GM12878 (cell line): ENCODE data around the gene RERE. TPM values are rescaled to one million over a fixed set of nuclear protein-coding genes. Genes with fewer than 3 reads are reported as not detected.

Experiments used
- ATF7 ChIP-seq: fragments of 450-650 bp; IDR thresholded peaks from 2 replicates; pipeline ENCODE4 v1.6.1; 2016; ENCODE audit warnings: low read depth, mild to moderate bottlenecking
- CREB1 ChIP-seq: IDR thresholded peaks from 2 replicates; pipeline ENCODE4 v1.6.1; 2012; ENCODE audit warnings: low read depth, mild to moderate bottlenecking, inconsistent platforms
- EGR1 ChIP-seq, 2 experiments: IDR thresholded peaks; 1 replicate in 1 of 2; 2 replicates in 1 of 2; pipeline ENCODE4 v1.6.1; 2011 to 2012; ENCODE audit warnings: low read depth in 2 of 2, low read length in 2 of 2, borderline replicate concordance in 1 of 2, mild to moderate bottlenecking in 1 of 2, moderate library complexity in 1 of 2
- EZH2 ChIP-seq: IDR thresholded peaks from 2 replicates; pipeline ENCODE4 v1.6.1; 2012; ENCODE audit warnings: low read depth, mild to moderate bottlenecking, control low read depth, inconsistent platforms, low read length, borderline replicate concordance; ENCODE audit not compliant: control insufficient read depth
- IKZF2 ChIP-seq, 2 experiments: fragments of 450-650 bp; IDR thresholded peaks; 2 replicates each; pipeline ENCODE4 v1.6.1; 2017; ENCODE audit warnings: mild to moderate bottlenecking in 2 of 2, moderate library complexity in 2 of 2
- KDM1A ChIP-seq: fragments of 200-600 bp; sonication (generic); IDR thresholded peaks from 2 replicates; pipeline ENCODE4 v1.6.1; 2016; ENCODE audit warnings: borderline replicate concordance
- KLF5 ChIP-seq: fragments of 450-650 bp; IDR thresholded peaks from 2 replicates; pipeline ENCODE4 v1.6.1; 2014; ENCODE audit warnings: mild to moderate bottlenecking; ENCODE audit not compliant: partially characterized antibody
- NBN ChIP-seq: fragments of 450-650 bp; IDR thresholded peaks from 2 replicates; pipeline ENCODE4 v1.6.1; 2016
- PAX8 ChIP-seq: fragments of 450-650 bp; IDR thresholded peaks from 2 replicates; pipeline ENCODE4 v1.6.1; 2017; ENCODE audit warnings: mild to moderate bottlenecking, moderate library complexity
- POLR2AphosphoS2 ChIP-seq: IDR thresholded peaks from 2 replicates; pipeline ENCODE4 v1.6.1; 2011; ENCODE audit warnings: low read depth, mild to moderate bottlenecking, low read length, improper control_type of control experiment, moderate library complexity
- RB1 ChIP-seq: fragments of 450-650 bp; formaldehyde crosslinking; IDR thresholded peaks from 2 replicates; pipeline ENCODE4 v1.6.1; 2017; ENCODE audit warnings: mild to moderate bottlenecking, borderline replicate concordance
- SUZ12 ChIP-seq: fragments of 200-600 bp; sonication (generic); IDR thresholded peaks from one replicate; pipeline ENCODE4 v1.6.1; 2018; ENCODE audit warnings: antibody characterized with exemption, mild to moderate bottlenecking; ENCODE audit not compliant: unreplicated experiment
- YY1 ChIP-seq: IDR thresholded peaks from 2 replicates; pipeline ENCODE4 v1.6.1; 2011; ENCODE audit warnings: low read depth, mild to moderate bottlenecking, low read length
- ZNF207 ChIP-seq: fragments of 450-650 bp; IDR thresholded peaks from 2 replicates; pipeline ENCODE4 v1.6.1; 2014; ENCODE audit warnings: antibody characterized with exemption, mild to moderate bottlenecking, borderline replicate concordance
- ZNF384 ChIP-seq: IDR thresholded peaks from 2 replicates; pipeline ENCODE4 v1.6.1; 2012; ENCODE audit warnings: low read depth, mild to moderate bottlenecking, low read length, improper control_type of control experiment, borderline replicate concordance
- ZNF622 ChIP-seq: fragments of 450-650 bp; IDR thresholded peaks from 2 replicates; pipeline ENCODE4 v1.6.1; 2017; ENCODE audit warnings: mild to moderate bottlenecking, inconsistent platforms
- ZZZ3 ChIP-seq: IDR thresholded peaks from 2 replicates; pipeline ENCODE4 v1.6.1; 2011; ENCODE audit warnings: low read depth; ENCODE audit not compliant: control insufficient read depth, insufficient read length
- polyA plus RNA-seq, 11 experiments: library from polyadenylated mRNA; depleted of rRNA in 4 of 11; unstranded in 6 of 11; stranded (reverse) in 5 of 11; fragments of >200 nt; fragmentation: Nextera tagmentation in 4 of 11; fragmentation: Illumina TruSeq in 1 of 11; extraction: Ambion mirVana in 4 of 11; extraction: Trizol in 1 of 11; gene quantifications; 1 replicate in 1 of 11; 2 replicates in 10 of 11; pipeline versions ENCODE4 v1.2.1 to v1.2.3, GENCODE V29; 2011 to 2016; ENCODE audit warnings: inconsistent platforms in 2 of 11, missing spikeins in 2 of 11, low read depth in 1 of 11
- total RNA-seq, 4 experiments: library from RNA; depleted of rRNA in 3 of 4; stranded (reverse); fragments of >200 nt in 3 of 4; fragmentation: Illumina TruSeq in 1 of 4; extraction: Trizol in 1 of 4; gene quantifications; 2 replicates each; pipeline versions ENCODE4 v1.2.1 to v1.2.3, GENCODE V29; 2013 to 2021
- TF ChIP-seq, protein P1 (sequence below): fragments of 450-650 bp; IDR thresholded peaks from 2 replicates; pipeline ENCODE4 v1.6.1; 2017; ENCODE audit warnings: mild to moderate bottlenecking, low read depth, inconsistent platforms; ENCODE audit not compliant: poor library complexity, severe bottlenecking
- TF ChIP-seq, protein P2 (sequence below): fragments of 450-650 bp; IDR thresholded peaks from 2 replicates; pipeline ENCODE4 v1.6.1; 2016; ENCODE audit warnings: mild to moderate bottlenecking
- TF ChIP-seq, protein P3 (sequence below): fragments of 450-650 bp; IDR thresholded peaks from 2 replicates; pipeline ENCODE4 v1.6.1; 2014; ENCODE audit warnings: mild to moderate bottlenecking
- TF ChIP-seq, protein P4 (sequence below): fragments of 450-650 bp; IDR thresholded peaks from 2 replicates; pipeline ENCODE4 v1.6.1; 2016; ENCODE audit warnings: mild to moderate bottlenecking, moderate library complexity, borderline replicate concordance
- TF ChIP-seq, protein P5 (sequence below): fragments of 150-350 bp; IDR thresholded peaks from 2 replicates; pipeline ENCODE4 v1.6.1; 2014; ENCODE audit warnings: mild to moderate bottlenecking, low read depth, low read length

Gene RERE
- total and polyA plus RNA-seq, 10 of the 15 experiments (the other 5 are each of a cell fraction or from before 2014, with no cell fraction given), result 5.2 to 60.5 (median 20.2) TPM

DNA sequence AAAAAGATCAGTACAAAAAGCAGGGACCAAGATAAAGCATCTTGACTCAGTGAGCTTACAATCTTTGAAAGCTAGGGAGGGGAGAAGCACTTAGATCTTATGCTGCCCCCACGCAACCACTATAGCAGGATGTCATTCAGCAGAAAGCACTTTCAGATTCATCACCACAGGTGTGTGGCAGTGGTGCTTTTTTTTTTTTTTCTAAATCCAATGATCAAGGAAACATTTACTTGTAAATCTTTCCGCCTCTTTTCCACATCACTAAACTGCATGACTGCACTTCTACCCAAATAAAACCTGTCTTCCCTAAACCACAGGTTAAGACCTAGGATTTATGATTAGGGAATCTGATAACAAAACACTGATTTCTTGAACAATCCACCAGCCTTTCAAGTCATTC lies 344.8 kb downstream of the RERE start (continued):
- TF ChIP-seq EZH2, result no peak
- TF ChIP-seq KDM1A, result no peak
- TF ChIP-seq ZZZ3, result no peak
- no peak for TF ChIP-seq ZNF207
- TF ChIP-seq IKZF2 (IDR thresholded peaks at IDR 0.05), result 0 out of 4 replicates have a peak, but pooled peaks of 1 of the 2 experiments have one; percentile 24
- TF ChIP-seq PAX8, result no peak
- TF ChIP-seq CREB1, result no peak
- peak in 1 of 2 experiments; percentile 57; a peak in 1 of 3 replicates for TF ChIP-seq EGR1 (IDR thresholded peaks at IDR 0.05; ENCODE audit: borderline replicate concordance in 1 of 2, low read depth in 2 of 2, low read length in 2 of 2)
- 0 out of 2 replicates have a peak, but pooled peaks have one; percentile 20 for TF ChIP-seq NBN
- no peak; the same call in 1 of the 2 replicates for TF ChIP-seq ATF7
- TF ChIP-seq ZNF622, result no peak
- no peak for TF ChIP-seq SUZ12
- peak; percentile 95 for TF ChIP-seq ZNF384
- TF ChIP-seq YY1, result no peak
- TF ChIP-seq, protein P1, sequence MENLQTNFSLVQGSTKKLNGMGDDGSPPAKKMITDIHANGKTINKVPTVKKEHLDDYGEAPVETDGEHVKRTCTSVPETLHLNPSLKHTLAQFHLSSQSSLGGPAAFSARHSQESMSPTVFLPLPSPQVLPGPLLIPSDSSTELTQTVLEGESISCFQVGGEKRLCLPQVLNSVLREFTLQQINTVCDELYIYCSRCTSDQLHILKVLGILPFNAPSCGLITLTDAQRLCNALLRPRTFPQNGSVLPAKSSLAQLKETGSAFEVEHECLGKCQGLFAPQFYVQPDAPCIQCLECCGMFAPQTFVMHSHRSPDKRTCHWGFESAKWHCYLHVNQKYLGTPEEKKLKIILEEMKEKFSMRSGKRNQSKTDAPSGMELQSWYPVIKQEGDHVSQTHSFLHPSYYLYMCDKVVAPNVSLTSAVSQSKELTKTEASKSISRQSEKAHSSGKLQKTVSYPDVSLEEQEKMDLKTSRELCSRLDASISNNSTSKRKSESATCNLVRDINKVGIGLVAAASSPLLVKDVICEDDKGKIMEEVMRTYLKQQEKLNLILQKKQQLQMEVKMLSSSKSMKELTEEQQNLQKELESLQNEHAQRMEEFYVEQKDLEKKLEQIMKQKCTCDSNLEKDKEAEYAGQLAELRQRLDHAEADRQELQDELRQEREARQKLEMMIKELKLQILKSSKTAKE, result no peak
- TF ChIP-seq KLF5, result no peak
- no peak for TF ChIP-seq RB1
- TF ChIP-seq, protein P2, sequence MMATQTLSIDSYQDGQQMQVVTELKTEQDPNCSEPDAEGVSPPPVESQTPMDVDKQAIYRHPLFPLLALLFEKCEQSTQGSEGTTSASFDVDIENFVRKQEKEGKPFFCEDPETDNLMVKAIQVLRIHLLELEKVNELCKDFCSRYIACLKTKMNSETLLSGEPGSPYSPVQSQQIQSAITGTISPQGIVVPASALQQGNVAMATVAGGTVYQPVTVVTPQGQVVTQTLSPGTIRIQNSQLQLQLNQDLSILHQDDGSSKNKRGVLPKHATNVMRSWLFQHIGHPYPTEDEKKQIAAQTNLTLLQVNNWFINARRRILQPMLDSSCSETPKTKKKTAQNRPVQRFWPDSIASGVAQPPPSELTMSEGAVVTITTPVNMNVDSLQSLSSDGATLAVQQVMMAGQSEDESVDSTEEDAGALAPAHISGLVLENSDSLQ, result peak; percentile 68
- TF ChIP-seq, protein P3, sequence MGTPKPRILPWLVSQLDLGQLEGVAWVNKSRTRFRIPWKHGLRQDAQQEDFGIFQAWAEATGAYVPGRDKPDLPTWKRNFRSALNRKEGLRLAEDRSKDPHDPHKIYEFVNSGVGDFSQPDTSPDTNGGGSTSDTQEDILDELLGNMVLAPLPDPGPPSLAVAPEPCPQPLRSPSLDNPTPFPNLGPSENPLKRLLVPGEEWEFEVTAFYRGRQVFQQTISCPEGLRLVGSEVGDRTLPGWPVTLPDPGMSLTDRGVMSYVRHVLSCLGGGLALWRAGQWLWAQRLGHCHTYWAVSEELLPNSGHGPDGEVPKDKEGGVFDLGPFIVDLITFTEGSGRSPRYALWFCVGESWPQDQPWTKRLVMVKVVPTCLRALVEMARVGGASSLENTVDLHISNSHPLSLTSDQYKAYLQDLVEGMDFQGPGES, result no peak
- TF ChIP-seq, protein P4, sequence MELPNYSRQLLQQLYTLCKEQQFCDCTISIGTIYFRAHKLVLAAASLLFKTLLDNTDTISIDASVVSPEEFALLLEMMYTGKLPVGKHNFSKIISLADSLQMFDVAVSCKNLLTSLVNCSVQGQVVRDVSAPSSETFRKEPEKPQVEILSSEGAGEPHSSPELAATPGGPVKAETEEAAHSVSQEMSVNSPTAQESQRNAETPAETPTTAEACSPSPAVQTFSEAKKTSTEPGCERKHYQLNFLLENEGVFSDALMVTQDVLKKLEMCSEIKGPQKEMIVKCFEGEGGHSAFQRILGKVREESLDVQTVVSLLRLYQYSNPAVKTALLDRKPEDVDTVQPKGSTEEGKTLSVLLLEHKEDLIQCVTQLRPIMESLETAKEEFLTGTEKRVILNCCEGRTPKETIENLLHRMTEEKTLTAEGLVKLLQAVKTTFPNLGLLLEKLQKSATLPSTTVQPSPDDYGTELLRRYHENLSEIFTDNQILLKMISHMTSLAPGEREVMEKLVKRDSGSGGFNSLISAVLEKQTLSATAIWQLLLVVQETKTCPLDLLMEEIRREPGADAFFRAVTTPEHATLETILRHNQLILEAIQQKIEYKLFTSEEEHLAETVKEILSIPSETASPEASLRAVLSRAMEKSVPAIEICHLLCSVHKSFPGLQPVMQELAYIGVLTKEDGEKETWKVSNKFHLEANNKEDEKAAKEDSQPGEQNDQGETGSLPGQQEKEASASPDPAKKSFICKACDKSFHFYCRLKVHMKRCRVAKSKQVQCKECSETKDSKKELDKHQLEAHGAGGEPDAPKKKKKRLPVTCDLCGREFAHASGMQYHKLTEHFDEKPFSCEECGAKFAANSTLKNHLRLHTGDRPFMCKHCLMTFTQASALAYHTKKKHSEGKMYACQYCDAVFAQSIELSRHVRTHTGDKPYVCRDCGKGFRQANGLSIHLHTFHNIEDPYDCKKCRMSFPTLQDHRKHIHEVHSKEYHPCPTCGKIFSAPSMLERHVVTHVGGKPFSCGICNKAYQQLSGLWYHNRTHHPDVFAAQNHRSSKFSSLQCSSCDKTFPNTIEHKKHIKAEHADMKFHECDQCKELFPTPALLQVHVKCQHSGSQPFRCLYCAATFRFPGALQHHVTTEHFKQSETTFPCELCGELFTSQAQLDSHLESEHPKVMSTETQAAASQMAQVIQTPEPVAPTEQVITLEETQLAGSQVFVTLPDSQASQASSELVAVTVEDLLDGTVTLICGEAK, result no peak
- TF ChIP-seq POLR2AphosphoS2, result no peak
- TF ChIP-seq, protein P5, sequence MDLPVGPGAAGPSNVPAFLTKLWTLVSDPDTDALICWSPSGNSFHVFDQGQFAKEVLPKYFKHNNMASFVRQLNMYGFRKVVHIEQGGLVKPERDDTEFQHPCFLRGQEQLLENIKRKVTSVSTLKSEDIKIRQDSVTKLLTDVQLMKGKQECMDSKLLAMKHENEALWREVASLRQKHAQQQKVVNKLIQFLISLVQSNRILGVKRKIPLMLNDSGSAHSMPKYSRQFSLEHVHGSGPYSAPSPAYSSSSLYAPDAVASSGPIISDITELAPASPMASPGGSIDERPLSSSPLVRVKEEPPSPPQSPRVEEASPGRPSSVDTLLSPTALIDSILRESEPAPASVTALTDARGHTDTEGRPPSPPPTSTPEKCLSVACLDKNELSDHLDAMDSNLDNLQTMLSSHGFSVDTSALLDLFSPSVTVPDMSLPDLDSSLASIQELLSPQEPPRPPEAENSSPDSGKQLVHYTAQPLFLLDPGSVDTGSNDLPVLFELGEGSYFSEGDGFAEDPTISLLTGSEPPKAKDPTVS, result no peak
